AG04450 (cell line): ENCODE results near the gene CTDNEP1. TPM values are rescaled to one million over a fixed set of nuclear protein-coding genes. Genes with fewer than 3 reads are reported as not detected.
A peak's percentile ranks its signal among the peaks of the same experiment; 100 is the strongest.

Experiments
- CTCF ChIA-PET: fragments of 300-600, 350-600 bp; formaldehyde crosslinking; extraction: SDS; loops from one replicate; lab custom pipeline; 2022; ENCODE audit warnings: antibody characterized with exemption, inconsistent platforms; lab: Charles Lee
- POLR2A ChIA-PET: fragments of 350-600 bp; formaldehyde crosslinking; extraction: SDS; loops from one replicate; lab custom pipeline; 2021; ENCODE audit warnings: antibody characterized with exemption, inconsistent platforms; lab: Yijun Ruan, JAX
- DNase-seq: peaks from one replicate; pipeline ENCODE4 v3.0.0-alpha.2; 2011; ENCODE audit warnings: low read depth, low spot score
- H3K27ac ChIP-seq: one replicate; pipeline ENCODE4 v1.5.1; 2012; ENCODE audit warnings: low read depth, low read length, control low read depth
- H3K27me3 ChIP-seq: one replicate; pipeline ENCODE4 v1.6.0; 2012; ENCODE audit warnings: low read length; ENCODE audit not compliant: control insufficient read depth, insufficient read depth
- H3K4me3 ChIP-seq: 2 replicates; pipeline ENCODE4 v1.5.1; 2011; ENCODE audit warnings: mild to moderate bottlenecking, low read depth, low read length, control low read depth
- H3K9me3 ChIP-seq: 2 replicates; pipeline ENCODE4 v1.5.1; 2012; ENCODE audit warnings: low read length; ENCODE audit not compliant: control insufficient read depth, insufficient read depth
- CTCF ChIP-seq: IDR thresholded peaks from 2 replicates; pipeline ENCODE4 v1.5.1; 2011; ENCODE audit warnings: low read depth, low read length, control low read depth, inconsistent platforms
- polyA plus RNA-seq: library from polyadenylated mRNA; depleted of rRNA; stranded (reverse); fragments of >200 nt; gene quantifications from 2 replicates; pipeline ENCODE4 v1.2.3, GENCODE V29; 2011

The CTDNEP1 gene
- polyA plus RNA-seq, 1 experiment, result 115 TPM

- POLR2A ChIA-PET, result interaction anchor here (1.7 kb wide), 1 partner anchor 18 kb away, joined by 5 read pairs; the partner anchor contains the start of gene GABARAP
- no peak for DNase-seq
- CTCF ChIA-PET, result no interaction called here
- Histone ChIP-seq H3K27me3 (no peaks in the 10 kb centered on the region), H3K9me3 (no peaks in the 10 kb centered on the region; the same call in 1 of the 2 replicates), H3K27ac (no peak overlapping the region), H3K4me3 (no peak overlapping the region)
- no peak for TF ChIP-seq CTCF
Observed at GRCh38 chr17:7224110-7224509, 27.4 kb downstream of the CTDNEP1 start.

DNA sequence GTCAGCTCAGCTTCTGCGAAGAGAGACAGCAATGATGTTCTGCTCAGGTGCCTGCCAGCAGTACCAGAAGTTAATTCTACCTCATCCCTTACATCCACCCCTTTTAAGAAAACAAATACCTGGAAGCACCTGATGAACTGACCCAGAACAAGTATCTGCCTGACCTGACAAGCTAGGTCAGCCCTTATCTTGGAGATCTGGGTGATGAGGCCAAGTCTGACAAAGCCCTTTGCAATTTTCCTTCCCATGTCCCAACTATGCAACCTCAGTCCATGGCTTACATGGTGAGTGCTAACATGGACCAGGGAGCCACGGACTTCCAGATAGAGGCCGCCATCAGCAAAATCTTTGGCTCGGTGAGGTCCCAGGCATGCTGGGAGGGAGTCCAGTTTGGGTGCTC lies 28.2 kb downstream of the CTDNEP1 start:
- no peaks in the 10 kb centered on the region for H3K27me3 ChIP-seq
- H3K4me3 ChIP-seq, result no peak overlapping the region
- TF ChIP-seq CTCF, result no peak
- ChIA-PET CTCF (no interaction called here), POLR2A (no interaction called here)
- DNase-seq, result no peak
- H3K9me3 ChIP-seq, result no peaks in the 10 kb centered on the region; the same call in 1 of the 2 replicates
- no peak overlapping the region for H3K27ac ChIP-seq

DNA sequence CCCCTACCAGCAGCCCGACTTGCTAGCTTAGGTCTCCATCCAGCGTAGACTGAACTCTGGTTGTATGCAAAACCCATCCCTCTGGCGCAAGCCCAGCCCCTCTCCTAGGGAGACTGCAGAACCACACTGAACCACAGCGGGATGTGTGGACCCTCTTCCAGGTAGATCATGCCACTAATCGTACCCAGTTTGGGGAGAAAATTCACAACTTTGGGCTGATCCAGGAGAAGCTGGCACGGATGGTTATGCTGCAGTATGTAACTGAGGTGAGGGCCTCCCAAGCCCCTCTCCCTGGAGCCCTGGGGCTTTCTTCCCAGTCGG lies 28.6 kb downstream of the CTDNEP1 start:
- Histone ChIP-seq H3K4me3 (no peak overlapping the region), H3K27me3 (no peaks in the 10 kb centered on the region), H3K27ac (no peak overlapping the region), H3K9me3 (no peaks in the 10 kb centered on the region; the same call in 1 of the 2 replicates)
- ChIA-PET POLR2A (interaction anchor here (0.7 kb wide), 1 partner anchor 17 kb away, joined by 3 read pairs; the partner anchor contains the start of gene PHF23), CTCF (no interaction called here)
- TF ChIP-seq CTCF, result no peak
- DNase-seq, result no peak

DNA sequence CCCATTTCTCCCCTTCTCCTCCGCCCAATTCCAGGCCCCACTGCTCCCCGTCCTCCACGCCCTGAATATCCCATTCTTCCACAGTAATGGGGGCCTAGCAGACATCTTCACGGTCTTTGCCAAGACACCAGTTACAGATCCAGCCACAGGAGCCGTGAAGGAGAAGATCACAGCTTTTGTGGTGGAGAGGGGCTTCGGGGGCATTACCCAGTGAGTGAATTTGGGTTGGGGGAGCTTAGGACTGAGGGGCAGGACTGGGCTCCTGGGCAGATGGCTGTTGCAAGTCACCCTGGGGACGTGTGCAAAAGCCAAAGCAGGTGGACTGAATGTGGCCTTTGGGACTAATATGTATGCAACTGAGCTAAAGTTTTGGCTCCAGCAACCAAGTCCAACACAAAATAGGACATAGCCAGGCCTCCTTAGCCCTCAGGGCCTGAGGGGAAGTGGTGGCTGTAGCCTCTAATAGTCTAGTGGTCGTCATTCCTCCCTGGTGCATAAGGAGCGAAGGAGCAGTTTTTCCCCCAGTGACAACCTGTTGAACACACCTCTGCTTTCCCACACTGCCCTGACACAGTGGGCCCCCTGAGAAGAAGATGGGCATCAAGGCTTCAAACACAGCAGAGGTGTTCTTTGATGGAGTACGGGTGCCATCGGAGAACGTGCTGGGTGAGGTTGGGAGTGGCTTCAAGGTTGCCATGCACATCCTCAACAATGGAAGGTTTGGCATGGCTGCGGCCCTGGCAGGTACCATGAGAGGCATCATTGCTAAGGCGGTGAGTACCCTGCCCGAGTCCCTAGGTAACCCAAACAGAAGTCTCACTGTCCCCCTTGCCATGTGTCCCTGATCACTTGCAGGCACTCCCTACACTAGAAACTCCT lies 29.2 kb downstream of the CTDNEP1 start:
- Histone ChIP-seq H3K9me3 (no peaks in the 10 kb centered on the region; the same call in 1 of the 2 replicates), H3K27me3 (no peaks in the 10 kb centered on the region), H3K27ac (peak overlapping the region; percentile 11), H3K4me3 (no peak overlapping the region)
- no peak for TF ChIP-seq CTCF
- ChIA-PET CTCF (interaction anchor here (1.0 to 2.0 kb wide), 2 partner anchors 10 to 27 kb away, joined by 3 to 4 read pairs; no protein-coding TSS in a partner anchor), POLR2A (interaction anchor here (0.7 to 4.2 kb wide), 2 partner anchors 12 to 17 kb away, joined by 3 to 42 read pairs; partner anchors contain the start of genes DVL2 and PHF23)
- no peak for DNase-seq
